Tibial nerve (tissue), 4 donors: ENCODE data around the gene OCEL1. TPM values are rescaled to one million over a fixed set of nuclear protein-coding genes. Genes with fewer than 3 reads are reported as not detected.

Source experiments
- DNase-seq, 2 donors: peaks; one replicate each; pipeline ENCODE4 v3.0.0-alpha.2; 2019; ENCODE audit warnings: low spot score in 2 of 2
- H3K27ac ChIP-seq, 4 donors: fragments of 200-600 bp; sonication (generic) in 3 of 4; one replicate each; pipeline ENCODE4 v1.5.1; 2017 to 2019; ENCODE audit warnings: mild to moderate bottlenecking in 1 of 4
- H3K27me3 ChIP-seq, 2 donors: fragments of 200-600 bp; sonication (generic) in 1 of 2; one replicate each; pipeline versions ENCODE4 v1.5.1 to v1.6.0; 2017 to 2019
- H3K36me3 ChIP-seq, 3 donors: fragments of 200-600 bp; sonication (generic); one replicate each; pipeline ENCODE4 v1.5.1; 2018 to 2019
- H3K4me1 ChIP-seq, 4 donors: fragments of 200-600 bp; sonication (generic) in 3 of 4; one replicate each; pipeline ENCODE4 v1.5.1; 2017 to 2019
- H3K4me3 ChIP-seq, 4 donors: fragments of 200-600 bp; sonication (generic) in 3 of 4; one replicate each; pipeline ENCODE4 v1.5.1; 2017 to 2019; ENCODE audit warnings: mild to moderate bottlenecking in 1 of 4, moderate library complexity in 1 of 4
- H3K9me3 ChIP-seq, 4 donors: fragments of 200-600 bp; sonication (generic) in 3 of 4; one replicate each; pipeline ENCODE4 v1.5.1; 2017 to 2019
- CTCF ChIP-seq, 5 experiments: fragments of 200-600 bp in 3 of 5; fragments of 450-650 bp in 2 of 5; sonication (generic) in 3 of 5; IDR thresholded peaks; one replicate each; pipeline ENCODE4 v1.5.1; 2016 to 2019; ENCODE audit warnings: antibody characterized with exemption in 5 of 5, mild to moderate bottlenecking in 3 of 5, moderate library complexity in 2 of 5
- EP300 ChIP-seq, 2 donors: sonication (generic); formaldehyde crosslinking; IDR thresholded peaks; one replicate each; pipeline ENCODE4 v1.6.1; 2017; ENCODE audit warnings: antibody characterized with exemption in 2 of 2, mild to moderate bottlenecking in 1 of 2
- POLR2A ChIP-seq, 2 donors: fragments of 450-650 bp; IDR thresholded peaks; one replicate each; pipeline ENCODE4 v1.6.1; 2017; ENCODE audit warnings: antibody characterized with exemption in 2 of 2, mild to moderate bottlenecking in 2 of 2, moderate library complexity in 2 of 2
- WGBS, 2 donors: methylation state at CpG; one replicate each; pipeline ENCODE4 v1.1.5; 2018; 5-methylcytosine and 5-hydroxymethylcytosine counted together
- total RNA-seq, 4 donors: library from RNA; depleted of rRNA; stranded (reverse); fragments of >200 nt; gene quantifications; one replicate each; pipeline ENCODE4 v1.1.0, GENCODE V29; 2016

OCEL1 gene
- total RNA-seq, 4 donors from 2014 or later, result 3.3 to 30.0 (median 5.8) TPM

DNA sequence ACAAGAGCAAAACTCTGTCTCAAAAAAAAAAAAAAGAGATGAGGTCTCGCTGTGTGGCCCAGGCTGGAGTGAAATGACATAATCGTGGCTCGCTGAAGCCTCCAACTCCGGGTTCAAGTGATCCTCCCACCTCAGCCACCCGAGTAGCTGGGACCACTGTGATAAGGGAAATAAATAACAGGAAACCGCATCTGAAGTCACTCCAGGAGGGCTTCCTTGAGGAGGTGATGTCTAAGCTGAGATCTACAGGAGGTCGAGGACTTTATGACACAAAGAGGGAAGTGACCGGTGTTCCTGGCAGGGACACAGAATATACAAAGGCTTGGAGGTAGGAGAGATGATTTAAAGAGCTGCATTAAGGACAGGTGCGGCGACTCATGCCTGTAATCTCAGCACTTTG, 28.6 kb downstream of the OCEL1 start:
- WGBS, 2 donors, result 83 to 86% methylated on average over 10 of the region's 10 CpGs
- H3K4me3 ChIP-seq, result no peak overlapping the region
- no peaks in the 10 kb centered on the region for H3K36me3 ChIP-seq
- no peaks in the 10 kb centered on the region for H3K4me1 ChIP-seq
- H3K27ac ChIP-seq, result no peak overlapping the region
- no peaks in the 10 kb centered on the region for H3K27me3 ChIP-seq
- no peak for TF ChIP-seq EP300 (IDR thresholded peaks at IDR 0.05)
- no peak for TF ChIP-seq CTCF (IDR thresholded peaks at IDR 0.05)
- TF ChIP-seq POLR2A (IDR thresholded peaks at IDR 0.05), result no peak
- no peak for DNase-seq
- H3K9me3 ChIP-seq, result peaks cover 0 to 11% (median 0%) of the 10 kb centered on the region in 4 donors

- Histone ChIP-seq H3K36me3 (no peaks in the 10 kb centered on the region), H3K27ac (no peak overlapping the region), H3K4me3 (no peak overlapping the region), H3K4me1 (no peaks in the 10 kb centered on the region), H3K27me3 (no peaks in the 10 kb centered on the region), H3K9me3 (peaks cover 0 to 16% (median 0%) of the 10 kb centered on the region in 4 donors)
- WGBS, 2 donors, result 67 to 79% methylated on average over 18 of the region's 18 CpGs
- no peak for DNase-seq
- TF ChIP-seq CTCF (IDR thresholded peaks at IDR 0.05) (no peak), POLR2A (IDR thresholded peaks at IDR 0.05) (no peak), EP300 (IDR thresholded peaks at IDR 0.05) (no peak)
Measured at GRCh38 chr19:17255150-17255621, 29.2 kb downstream of the OCEL1 start.

DNA sequence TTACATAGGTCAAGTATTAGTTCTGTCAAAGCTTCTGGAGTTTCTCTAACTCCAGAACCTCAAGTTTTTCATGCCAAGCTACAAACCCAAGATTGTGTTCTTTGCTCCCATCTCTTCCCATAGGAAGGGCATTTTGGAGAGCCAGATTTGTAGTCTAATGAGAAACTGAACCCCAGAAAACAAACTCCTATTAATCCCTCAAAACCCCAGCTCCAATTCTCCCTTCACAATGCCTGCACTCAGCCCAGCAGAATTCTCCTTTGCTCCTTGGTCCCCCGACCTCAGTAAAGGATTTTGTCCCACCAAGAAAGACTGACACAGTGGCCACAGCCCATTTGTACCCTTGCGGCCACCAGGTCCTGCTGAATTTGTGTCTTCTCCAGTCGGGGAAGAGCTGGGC, 30.1 kb downstream of the OCEL1 start:
- Histone ChIP-seq H3K4me1 (peaks cover 0 to 2% (median 0%) of the 10 kb centered on the region in 4 donors), H3K27me3 (no peaks in the 10 kb centered on the region), H3K27ac (no peak overlapping the region), H3K9me3 (peaks cover 0 to 16% (median 0%) of the 10 kb centered on the region in 4 donors), H3K4me3 (no peak overlapping the region), H3K36me3 (no peaks in the 10 kb centered on the region)
- TF ChIP-seq CTCF (IDR thresholded peaks at IDR 0.05) (no peak), POLR2A (IDR thresholded peaks at IDR 0.05) (no peak), EP300 (IDR thresholded peaks at IDR 0.05) (no peak)
- 82 to 92% methylated on average over 3 of the region's 3 CpGs for WGBS, 2 donors
- no peak for DNase-seq

- no peaks in the 10 kb centered on the region for H3K27me3 ChIP-seq
- DNase-seq, result no peak
- no peaks in the 10 kb centered on the region for H3K36me3 ChIP-seq
- H3K9me3 ChIP-seq, result peaks cover 0 to 16% (median 0%) of the 10 kb centered on the region in 4 donors
- TF ChIP-seq CTCF (IDR thresholded peaks at IDR 0.05) (no peak), EP300 (IDR thresholded peaks at IDR 0.05) (no peak), POLR2A (IDR thresholded peaks at IDR 0.05) (no peak)
- H3K4me1 ChIP-seq, result peaks cover 0 to 2% (median 0%) of the 10 kb centered on the region in 4 donors
- no peak overlapping the region for H3K4me3 ChIP-seq
- WGBS, 2 donors, result 91 to 92% methylated on average over 9 of the region's 9 CpGs
- H3K27ac ChIP-seq, result no peak overlapping the region
Measured at GRCh38 chr19:17259118-17259780, 33.2 kb downstream of the OCEL1 start.

GRCh38 chr19:17259934-17260333, 33.9 kb downstream of the OCEL1 start:
- H3K9me3 ChIP-seq, result peaks cover 0 to 16% (median 0%) of the 10 kb centered on the region in 4 donors
- 67% methylated on average over 1 of the region's 1 CpG; no CpG with 5 or more reads in 1 of the 2 donors for WGBS, 2 donors
- H3K36me3 ChIP-seq, result no peaks in the 10 kb centered on the region
- TF ChIP-seq POLR2A (IDR thresholded peaks at IDR 0.05) (no peak), EP300 (IDR thresholded peaks at IDR 0.05) (no peak), CTCF (IDR thresholded peaks at IDR 0.05) (no peak)
- H3K4me1 ChIP-seq, result peaks cover 0 to 2% (median 0%) of the 10 kb centered on the region in 4 donors
- H3K27me3 ChIP-seq, result no peaks in the 10 kb centered on the region
- no peak overlapping the region for H3K27ac ChIP-seq
- DNase-seq, result no peak
- H3K4me3 ChIP-seq, result no peak overlapping the region
